ENCODE measurements around the gene PRRG4.
A peak's percentile ranks its signal among the peaks of the same experiment; 100 is the strongest.

PRRG4 gene

DNA sequence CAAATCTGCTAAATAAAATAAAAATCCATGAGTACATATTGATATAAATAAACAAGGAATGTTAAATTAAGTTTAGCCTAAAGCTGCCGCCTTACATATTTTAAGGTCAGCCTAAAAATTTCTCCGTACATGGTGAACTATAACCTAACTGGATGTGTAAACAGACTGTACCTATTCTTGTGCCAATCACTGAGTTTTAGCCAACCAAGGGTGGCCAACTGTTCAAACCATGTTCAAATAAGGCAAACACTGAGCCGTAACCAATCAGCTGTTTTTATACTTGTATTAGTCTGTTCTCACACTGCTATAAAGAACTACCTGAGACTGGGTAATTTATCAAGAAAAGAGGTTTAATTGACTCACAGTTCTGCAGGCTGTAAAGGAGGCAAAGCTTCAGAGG, 54.3 kb downstream of the PRRG4 start:
- Histone ChIP-seq H3K79me2 (ENCODE audit: insufficient read depth, low read length) (no peaks in the 10 kb centered on the region), H3K9me3 (ENCODE audit: insufficient read depth, low read length, severe bottlenecking) (no peaks in the 10 kb centered on the region), H3K4me3 (ENCODE audit: low read depth in 1 of 2, low read length in 2 of 2) (no peak overlapping the region), H3K36me3 (ENCODE audit: insufficient read depth, low read length) (no peaks in the 10 kb centered on the region), H4K20me1 (ENCODE audit: insufficient read depth, low read length) (no peaks in the 10 kb centered on the region), H3K9ac (ENCODE audit: low read depth, low read length) (no peak overlapping the region), H3K27me3 (ENCODE audit: insufficient read depth, low read length, poor library complexity) (no peaks in the 10 kb centered on the region), H3K4me1 (ENCODE audit: insufficient read depth, low read length) (no peaks in the 10 kb centered on the region), H2AFZ (ENCODE audit: low read depth, low read length) (no peak overlapping the region), H3K4me2 (ENCODE audit: insufficient read depth, low read length) (no peak overlapping the region), H3K27ac (ENCODE audit: low read length) (no peak overlapping the region)
- TF ChIP-seq, protein P1, sequence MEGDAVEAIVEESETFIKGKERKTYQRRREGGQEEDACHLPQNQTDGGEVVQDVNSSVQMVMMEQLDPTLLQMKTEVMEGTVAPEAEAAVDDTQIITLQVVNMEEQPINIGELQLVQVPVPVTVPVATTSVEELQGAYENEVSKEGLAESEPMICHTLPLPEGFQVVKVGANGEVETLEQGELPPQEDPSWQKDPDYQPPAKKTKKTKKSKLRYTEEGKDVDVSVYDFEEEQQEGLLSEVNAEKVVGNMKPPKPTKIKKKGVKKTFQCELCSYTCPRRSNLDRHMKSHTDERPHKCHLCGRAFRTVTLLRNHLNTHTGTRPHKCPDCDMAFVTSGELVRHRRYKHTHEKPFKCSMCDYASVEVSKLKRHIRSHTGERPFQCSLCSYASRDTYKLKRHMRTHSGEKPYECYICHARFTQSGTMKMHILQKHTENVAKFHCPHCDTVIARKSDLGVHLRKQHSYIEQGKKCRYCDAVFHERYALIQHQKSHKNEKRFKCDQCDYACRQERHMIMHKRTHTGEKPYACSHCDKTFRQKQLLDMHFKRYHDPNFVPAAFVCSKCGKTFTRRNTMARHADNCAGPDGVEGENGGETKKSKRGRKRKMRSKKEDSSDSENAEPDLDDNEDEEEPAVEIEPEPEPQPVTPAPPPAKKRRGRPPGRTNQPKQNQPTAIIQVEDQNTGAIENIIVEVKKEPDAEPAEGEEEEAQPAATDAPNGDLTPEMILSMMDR (IDR thresholded peaks at IDR 0.05; ENCODE audit: borderline replicate concordance, extremely low read depth, low read length, poor library complexity, severe bottlenecking): no peak
- no peak for TF ChIP-seq EZH2 (IDR thresholded peaks at IDR 0.05; ENCODE audit: borderline replicate concordance, low read depth, low read length, severe bottlenecking)
- ATAC-seq (ENCODE audit: insufficient read depth, low read depth): no peak
- no peak for DNase-seq

DNA sequence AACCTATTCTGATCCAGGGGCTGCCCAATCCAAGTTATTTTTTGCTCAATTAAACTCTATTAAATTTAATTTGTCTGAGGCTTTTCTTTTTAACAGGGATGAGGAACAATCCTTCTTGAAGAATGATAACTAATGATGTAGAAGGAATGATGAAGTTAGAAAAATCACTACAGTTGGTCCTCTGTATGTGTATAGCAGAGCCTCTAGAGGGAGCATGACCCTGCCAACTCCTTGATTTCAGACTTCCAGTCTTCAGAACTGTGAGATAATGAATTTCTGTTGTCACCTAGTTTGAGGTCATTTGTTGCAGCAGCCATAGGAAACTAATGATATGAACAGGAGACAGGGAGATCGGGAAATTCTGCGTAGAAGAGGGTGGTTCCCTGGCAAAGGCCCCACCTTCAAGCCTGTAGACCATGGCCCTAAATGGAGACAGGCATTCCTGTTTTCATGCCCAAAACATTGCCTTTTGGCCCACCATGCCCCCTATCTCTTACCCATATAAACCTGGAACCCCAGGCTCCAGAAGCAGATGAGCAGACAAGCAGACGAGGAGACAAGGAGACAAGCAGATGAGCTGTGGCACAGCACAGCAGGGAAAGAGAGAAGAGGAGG, 55.1 kb downstream of the PRRG4 start:
- Histone ChIP-seq H4K20me1 (ENCODE audit: insufficient read depth, low read length) (no peaks in the 10 kb centered on the region), H2AFZ (ENCODE audit: low read depth, low read length) (no peak overlapping the region), H3K27ac (ENCODE audit: low read length) (no peak overlapping the region), H3K27me3 (ENCODE audit: insufficient read depth, low read length, poor library complexity) (no peaks in the 10 kb centered on the region), H3K4me2 (ENCODE audit: insufficient read depth, low read length) (no peak overlapping the region), H3K4me1 (ENCODE audit: insufficient read depth, low read length) (no peaks in the 10 kb centered on the region), H3K79me2 (ENCODE audit: insufficient read depth, low read length) (no peaks in the 10 kb centered on the region), H3K4me3 (ENCODE audit: low read depth in 1 of 2, low read length in 2 of 2) (no peak overlapping the region), H3K36me3 (ENCODE audit: insufficient read depth, low read length) (no peaks in the 10 kb centered on the region), H3K9me3 (ENCODE audit: insufficient read depth, low read length, severe bottlenecking) (no peaks in the 10 kb centered on the region), H3K9ac (ENCODE audit: low read depth, low read length) (no peak overlapping the region)
- ATAC-seq (ENCODE audit: insufficient read depth, low read depth): peak; percentile 68; the same call in 2 of the 3 replicates
- DNase-seq: no peak
- no peak for TF ChIP-seq EZH2 (IDR thresholded peaks at IDR 0.05; ENCODE audit: borderline replicate concordance, low read depth, low read length, severe bottlenecking)
- TF ChIP-seq, protein P1 (IDR thresholded peaks at IDR 0.05; ENCODE audit: borderline replicate concordance, extremely low read depth, low read length, poor library complexity, severe bottlenecking): peak; percentile 60

DNA sequence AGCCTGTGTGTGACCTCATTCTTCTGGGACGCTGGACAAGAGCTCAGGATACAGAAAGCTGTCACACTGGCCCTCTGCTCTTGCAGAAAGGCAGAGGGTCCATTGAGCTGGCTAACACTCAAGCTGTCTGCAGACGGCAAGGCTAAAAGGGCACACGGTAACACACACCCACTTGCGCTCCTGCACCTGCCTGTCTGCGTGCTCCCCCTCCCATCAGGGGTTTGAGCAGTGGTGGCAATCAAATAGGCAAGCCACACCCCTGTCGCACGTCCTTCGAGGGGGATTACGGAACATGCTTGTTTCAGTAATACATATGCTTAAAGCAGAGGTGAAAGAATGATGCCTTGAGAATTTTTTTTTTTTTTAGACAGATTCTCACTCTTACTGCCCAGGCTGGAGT, 55.8 kb downstream of the PRRG4 start:
- TF ChIP-seq EZH2 (IDR thresholded peaks at IDR 0.05; ENCODE audit: borderline replicate concordance, low read depth, low read length, severe bottlenecking): no peak
- TF ChIP-seq, protein P1 (IDR thresholded peaks at IDR 0.05; ENCODE audit: borderline replicate concordance, extremely low read depth, low read length, poor library complexity, severe bottlenecking): no peak
- H3K36me3 ChIP-seq (ENCODE audit: insufficient read depth, low read length): no peaks in the 10 kb centered on the region
- H3K27ac ChIP-seq (ENCODE audit: low read length): no peak overlapping the region
- no peaks in the 10 kb centered on the region for H3K79me2 ChIP-seq (ENCODE audit: insufficient read depth, low read length)
- H3K9me3 ChIP-seq (ENCODE audit: insufficient read depth, low read length, severe bottlenecking): no peaks in the 10 kb centered on the region
- ATAC-seq (ENCODE audit: insufficient read depth, low read depth): no peak
- no peak overlapping the region for H3K4me3 ChIP-seq (ENCODE audit: low read depth in 1 of 2, low read length in 2 of 2)
- no peak overlapping the region for H2AFZ ChIP-seq (ENCODE audit: low read depth, low read length)
- no peak overlapping the region for H3K4me2 ChIP-seq (ENCODE audit: insufficient read depth, low read length)
- H3K9ac ChIP-seq (ENCODE audit: low read depth, low read length): no peak overlapping the region
- no peaks in the 10 kb centered on the region for H4K20me1 ChIP-seq (ENCODE audit: insufficient read depth, low read length)
- H3K4me1 ChIP-seq (ENCODE audit: insufficient read depth, low read length): no peaks in the 10 kb centered on the region
- H3K27me3 ChIP-seq (ENCODE audit: insufficient read depth, low read length, poor library complexity): no peaks in the 10 kb centered on the region
- no peak for DNase-seq
